NCI-H2196 (cell line): ENCODE results near the gene REEP3.
"Not testable (repeated sequence)": the region's sequence is repeated elsewhere in the genome, so short reads cannot be mapped to it uniquely, and the experiment has no call there.

Experiments used
- DNase-seq: peaks from one replicate; lab custom pipeline; 2025; ENCODE audit not compliant: unreplicated experiment; lab: John Stamatoyannopoulos, UW

Gene REEP3, protein sequence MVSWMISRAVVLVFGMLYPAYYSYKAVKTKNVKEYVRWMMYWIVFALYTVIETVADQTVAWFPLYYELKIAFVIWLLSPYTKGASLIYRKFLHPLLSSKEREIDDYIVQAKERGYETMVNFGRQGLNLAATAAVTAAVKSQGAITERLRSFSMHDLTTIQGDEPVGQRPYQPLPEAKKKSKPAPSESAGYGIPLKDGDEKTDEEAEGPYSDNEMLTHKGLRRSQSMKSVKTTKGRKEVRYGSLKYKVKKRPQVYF

GRCh38 chr10:63520500-63521415, at the start of gene REEP3:
REEP3 (plus strand) TSS chr10:63521401; CDS start chr10:63521546, 145 bp downstream.
- DNase-seq, result peak; percentile 31

DNA sequence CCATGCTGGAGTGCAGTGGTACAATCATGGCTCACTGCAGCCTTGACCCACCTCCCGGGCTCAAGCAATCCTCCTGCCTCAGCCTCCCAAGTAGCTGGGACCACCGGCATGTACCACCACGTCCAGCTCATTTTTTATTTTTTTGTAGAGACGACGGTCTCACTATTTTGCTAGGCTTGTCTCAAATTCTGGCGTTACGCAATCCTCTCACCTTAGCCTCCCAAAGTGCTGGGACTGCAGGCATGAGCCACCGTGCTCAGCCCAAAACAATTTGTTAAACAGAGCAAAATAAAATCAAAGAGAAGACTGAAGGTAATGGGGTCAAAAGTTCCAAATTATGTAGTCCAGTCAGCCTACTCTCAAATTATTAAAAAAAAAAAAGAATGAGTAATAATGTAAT, 46.7 kb upstream of the REEP3 start:
- no peak for DNase-seq

GRCh38 chr10:63477927-63478326, 43.3 kb upstream of the REEP3 start:
- no peak for DNase-seq

- no peak for DNase-seq
Observed at GRCh38 chr10:63478564-63478963, 42.6 kb upstream of the REEP3 start.

- no peak for DNase-seq
Observed at GRCh38 chr10:63480237-63480636, 41.0 kb upstream of the REEP3 start.

- no peak for DNase-seq
Observed at GRCh38 chr10:63481815-63482421, 39.3 kb upstream of the REEP3 start.

- DNase-seq, result no peak
Observed at GRCh38 chr10:63483983-63484382, 37.2 kb upstream of the REEP3 start.

- no peak for DNase-seq
Observed at GRCh38 chr10:63487990-63488389, 33.2 kb upstream of the REEP3 start.

DNA sequence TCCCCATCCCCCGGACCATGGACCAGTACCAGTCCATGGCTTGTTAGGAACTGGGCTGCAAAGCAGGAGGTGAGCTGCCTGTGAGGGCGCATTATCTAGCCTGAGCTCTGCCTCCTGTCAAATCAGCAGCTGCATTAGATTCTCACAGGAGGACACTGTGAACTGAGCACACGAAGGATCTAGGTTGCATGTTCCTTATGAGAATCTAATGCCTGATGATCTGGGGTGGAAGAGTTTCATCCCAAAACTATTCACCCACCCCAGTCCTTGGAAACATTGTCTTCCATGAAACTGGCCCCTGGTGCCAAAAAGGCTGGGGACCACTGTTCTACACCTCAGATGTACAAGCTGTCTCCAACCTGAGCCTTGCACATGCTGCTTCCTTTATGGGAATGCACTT, 31.4 kb upstream of the REEP3 start:
- no peak for DNase-seq

DNA sequence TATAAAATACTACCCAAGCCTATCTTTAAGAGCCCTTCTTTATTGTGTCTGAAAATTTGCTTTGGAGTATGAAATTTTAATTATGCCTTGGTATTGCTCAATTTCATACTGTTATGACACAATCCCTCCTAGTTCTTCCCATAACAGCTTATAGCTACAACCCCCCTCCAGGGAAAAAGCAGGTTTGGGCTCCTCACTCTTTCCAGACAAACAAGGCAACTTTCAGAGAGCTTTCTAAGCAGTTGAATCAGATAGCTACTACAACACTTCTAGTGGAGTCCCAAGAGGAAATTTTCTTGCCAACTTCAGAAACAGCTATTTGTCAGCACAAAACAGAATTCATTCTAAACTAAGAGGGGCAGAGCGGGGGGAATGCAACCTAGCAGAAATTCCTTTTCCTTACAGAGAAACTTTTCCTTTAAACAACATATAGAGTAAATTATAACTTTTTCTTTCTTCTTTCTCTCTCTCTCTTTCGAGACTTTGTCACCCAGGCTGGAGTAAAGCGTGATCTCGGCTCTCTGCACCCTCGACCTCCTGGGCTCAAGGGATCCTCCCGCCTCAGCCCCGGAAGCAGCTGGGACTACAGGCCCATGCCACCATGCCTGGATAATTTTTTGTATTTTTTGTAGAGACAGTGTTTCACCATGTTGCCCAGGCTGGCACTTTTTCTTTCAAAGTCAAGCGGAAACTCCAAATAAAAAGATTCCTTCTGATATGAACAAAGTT, 29.4 kb upstream of the REEP3 start:
- no peak for DNase-seq

GRCh38 chr10:63492317-63492690, 28.9 kb upstream of the REEP3 start:
- not testable (repeated sequence) for DNase-seq

DNA sequence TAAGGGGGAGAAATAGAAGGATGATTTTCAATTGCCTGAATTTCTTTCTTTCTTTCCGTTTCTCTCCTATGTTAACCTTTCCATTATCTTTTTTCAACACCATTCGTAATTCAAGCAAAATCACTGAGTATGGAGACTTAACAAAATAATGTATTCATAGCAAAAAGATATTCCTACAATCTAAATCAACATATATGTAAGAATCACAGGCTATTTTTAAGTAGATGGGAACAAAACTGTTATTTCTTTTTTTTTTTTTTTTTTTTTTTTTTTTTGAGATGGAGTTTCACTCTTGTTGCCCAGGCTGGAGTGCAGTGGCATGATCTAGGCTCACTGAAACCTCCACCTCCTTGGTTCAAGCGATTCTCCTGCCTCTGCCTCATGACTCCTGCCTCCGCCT, 28.2 kb upstream of the REEP3 start:
- no peak for DNase-seq

- DNase-seq, result no peak
Observed at GRCh38 chr10:63494951-63495350, 26.2 kb upstream of the REEP3 start.

GRCh38 chr10:63496561-63496960, 24.6 kb upstream of the REEP3 start:
- no peak for DNase-seq

- DNase-seq, result no peak
Observed at GRCh38 chr10:63497321-63497720, 23.9 kb upstream of the REEP3 start.

DNA sequence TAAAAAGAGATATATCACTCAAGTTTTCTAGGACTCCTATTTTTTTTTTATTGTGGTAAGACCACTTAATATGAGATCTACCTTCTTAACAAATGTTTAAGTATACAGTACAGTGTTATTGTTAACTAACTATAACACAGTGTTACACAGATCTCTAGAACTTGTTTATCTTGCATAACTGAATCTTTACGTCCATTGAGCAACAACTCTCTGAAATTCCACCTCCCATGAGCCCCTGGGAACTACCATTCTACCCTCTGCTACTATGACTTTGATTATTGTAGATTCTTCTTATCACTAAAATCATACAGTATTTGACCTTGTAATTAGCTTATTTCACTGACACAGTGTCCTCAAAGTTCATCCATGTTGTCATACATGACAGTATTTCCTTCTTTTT, 22.5 kb upstream of the REEP3 start:
- no peak for DNase-seq

DNA sequence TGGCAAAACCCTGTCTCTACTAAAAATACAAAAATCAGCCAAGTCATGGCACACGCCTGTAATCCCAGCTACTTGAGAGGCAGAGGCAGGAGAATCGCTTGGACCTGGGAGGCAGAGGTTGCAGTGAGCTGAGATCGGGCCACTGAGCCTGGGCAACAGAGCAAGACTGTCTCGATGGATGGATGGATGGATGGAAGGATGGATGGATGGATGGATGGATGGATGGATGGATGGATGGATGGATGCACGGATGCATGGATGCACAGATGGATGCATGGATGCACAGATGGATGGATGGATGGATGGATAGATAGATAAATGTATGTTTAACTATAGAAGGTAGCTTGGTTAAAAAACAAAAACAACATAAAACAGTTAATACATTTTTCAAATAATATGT, 20.6 kb upstream of the REEP3 start:
- not testable (repeated sequence) for DNase-seq

GRCh38 chr10:63501954-63502353, 19.2 kb upstream of the REEP3 start:
- no peak for DNase-seq

GRCh38 chr10:63502832-63503231, 18.4 kb upstream of the REEP3 start:
- DNase-seq, result no peak

- no peak for DNase-seq
Observed at GRCh38 chr10:63503395-63503794, 17.8 kb upstream of the REEP3 start.

DNA sequence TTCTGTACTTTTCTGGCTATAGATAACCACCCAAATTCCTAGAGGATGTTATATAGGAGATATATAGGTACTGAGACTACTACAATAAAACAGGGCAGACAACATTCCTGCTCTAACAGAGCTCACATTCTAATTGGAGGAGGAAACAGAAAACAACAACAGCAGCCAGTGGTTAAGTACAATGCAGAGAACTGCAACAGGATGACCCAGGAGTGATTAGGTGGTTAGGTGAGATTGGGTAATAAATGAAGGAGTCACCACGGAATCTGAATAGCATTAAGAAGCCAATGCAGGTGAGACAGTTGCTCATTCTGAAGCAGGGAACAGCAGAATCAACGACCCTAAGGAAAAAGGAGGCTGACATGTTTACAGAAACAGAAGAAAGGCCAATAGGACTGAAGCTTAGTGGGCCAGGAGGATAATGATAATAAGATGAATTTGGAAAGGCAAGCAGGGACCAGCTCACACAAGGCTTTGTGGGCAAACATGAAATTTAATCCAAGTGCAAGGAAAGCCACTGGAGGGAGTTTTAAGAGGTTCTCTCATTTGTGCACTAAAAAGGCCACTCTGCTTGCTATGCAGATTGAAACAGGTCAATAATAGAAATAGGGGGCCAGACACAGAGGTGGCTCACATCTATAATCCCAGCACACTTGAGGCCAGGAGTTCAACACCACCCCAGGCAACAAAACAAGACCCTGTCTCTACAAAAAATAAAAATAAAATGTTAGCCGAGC, 16.9 kb upstream of the REEP3 start:
- DNase-seq, result peak; percentile 25
